M059J (cell line): Measurements from ENCODE around the gene ZDHHC3. TPM values are rescaled to one million over a fixed set of nuclear protein-coding genes. Genes with fewer than 3 reads are reported as not detected.
A peak's percentile ranks its signal among the peaks of the same experiment; 100 is the strongest.

Experiments used
- DNase-seq: peaks from one replicate; pipeline ENCODE4 v3.0.0-alpha.2; 2012; ENCODE audit warnings: low read depth
- total RNA-seq: library from RNA; depleted of rRNA; stranded (reverse); fragments of >200 nt; shearing (Covaris generic); gene quantifications from 2 replicates; pipeline ENCODE4 v1.2.3, GENCODE V29; 2014

The ZDHHC3 gene
- total RNA-seq, 1 experiment from 2014 or later: 56.7 TPM

DNA sequence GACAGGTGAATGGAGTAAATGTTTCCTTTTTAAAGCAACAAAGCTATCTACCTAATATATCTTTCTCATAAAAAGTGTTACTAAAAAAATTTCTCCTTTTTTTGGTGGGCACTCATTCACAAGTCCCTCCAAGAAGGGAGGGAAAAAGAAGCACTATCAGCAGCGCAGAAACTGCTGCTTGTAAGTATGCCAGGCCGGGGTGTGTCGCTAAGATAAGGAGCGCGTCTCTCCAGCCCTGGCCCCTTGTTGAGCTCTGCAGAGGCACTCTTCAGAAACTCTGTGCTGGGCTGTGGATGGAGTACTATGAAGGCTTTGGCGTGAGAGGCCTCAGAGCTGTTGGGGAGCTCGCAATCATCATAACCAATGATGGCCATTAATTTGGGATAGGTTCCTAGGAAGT lies 49.1 kb downstream of the ZDHHC3 start:
- DNase-seq: no peak

DNA sequence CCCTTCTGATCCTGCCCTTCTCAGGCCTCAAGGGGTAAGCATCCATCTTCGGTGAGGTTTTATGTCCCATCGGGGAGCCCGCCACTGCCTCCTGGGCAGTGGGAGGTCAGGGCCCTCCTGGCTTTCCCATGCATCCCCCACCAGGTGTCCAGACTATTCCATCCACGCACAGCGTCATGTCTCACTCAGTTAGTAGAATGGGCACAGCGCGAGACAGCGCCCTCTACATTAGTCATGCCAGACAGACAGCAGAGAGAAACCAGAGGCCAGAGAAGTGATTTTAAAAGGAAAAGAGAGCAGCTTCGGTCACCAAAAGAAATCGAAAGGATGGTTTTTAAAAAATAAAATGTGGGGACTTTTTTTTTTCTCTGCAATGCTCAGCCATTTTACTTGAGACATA lies 49.8 kb downstream of the ZDHHC3 start:
- DNase-seq: no peak

DNA sequence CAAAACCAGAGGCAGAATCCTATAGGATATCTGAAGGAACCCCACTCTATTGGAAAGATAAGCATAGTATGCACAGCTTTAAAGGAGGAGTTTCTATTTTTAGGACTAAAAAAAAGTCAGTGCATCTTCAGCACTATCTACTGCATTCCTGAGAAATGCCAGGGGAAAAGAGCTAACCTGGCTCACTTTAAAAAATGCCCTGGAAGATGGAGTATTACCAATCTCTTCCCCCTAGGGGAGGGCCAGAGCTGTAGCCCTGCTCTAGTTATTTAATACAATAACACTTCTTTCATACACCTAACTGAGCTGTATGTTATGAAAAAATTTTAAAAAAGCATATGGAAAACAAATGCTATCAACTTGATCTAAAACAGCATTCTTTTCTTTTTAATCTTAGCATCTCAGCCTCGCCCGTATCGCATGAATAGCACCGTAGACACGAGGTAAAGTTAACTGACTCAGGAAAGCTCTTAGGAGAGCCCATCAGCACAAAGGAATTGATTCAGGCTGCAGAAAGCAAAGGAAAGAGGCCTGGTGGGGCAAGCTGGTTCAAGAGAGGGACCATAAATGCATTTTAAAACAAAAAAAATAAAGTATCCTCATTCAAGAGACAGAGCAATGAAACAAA lies 51.4 kb downstream of the ZDHHC3 start:
- DNase-seq: no peak

DNA sequence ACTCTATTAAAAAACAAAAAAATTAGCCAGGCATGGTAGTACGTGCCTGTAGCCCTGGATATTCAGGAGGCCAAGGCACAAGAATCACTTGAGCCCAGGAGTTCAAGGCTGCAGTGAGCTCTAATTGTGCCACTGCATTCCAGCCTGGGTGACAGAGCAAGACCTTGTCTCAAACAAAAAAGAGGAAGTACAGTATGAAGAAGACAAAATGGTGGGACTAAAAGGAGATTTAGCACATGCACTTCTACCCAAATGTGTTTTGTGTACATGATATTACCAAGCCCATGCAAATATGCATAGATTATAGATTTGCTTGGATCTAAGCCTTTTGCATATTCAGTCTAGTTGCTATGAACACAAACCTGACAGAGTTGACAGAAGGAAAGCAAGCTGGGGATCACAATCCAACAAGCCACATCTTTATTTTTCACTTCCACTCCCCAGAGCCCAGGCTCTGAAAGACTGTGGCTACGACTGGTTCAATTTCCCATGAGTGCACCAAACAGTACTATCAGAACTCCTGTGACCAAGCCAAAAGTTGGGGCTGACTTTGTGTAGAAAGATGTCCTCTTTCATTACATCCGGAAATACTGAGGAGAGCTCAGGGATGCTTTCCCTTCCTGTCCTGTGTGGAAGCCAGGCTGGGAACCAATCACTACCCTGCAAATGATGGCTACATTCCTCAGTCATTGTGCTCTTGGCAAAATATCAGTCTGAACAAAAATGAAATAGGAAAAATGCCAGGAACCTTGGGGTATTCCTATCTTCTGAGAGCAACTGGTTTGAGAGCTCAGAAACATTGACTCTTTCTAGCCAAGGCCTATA lies 52.1 kb downstream of the ZDHHC3 start:
- DNase-seq: no peak

DNA sequence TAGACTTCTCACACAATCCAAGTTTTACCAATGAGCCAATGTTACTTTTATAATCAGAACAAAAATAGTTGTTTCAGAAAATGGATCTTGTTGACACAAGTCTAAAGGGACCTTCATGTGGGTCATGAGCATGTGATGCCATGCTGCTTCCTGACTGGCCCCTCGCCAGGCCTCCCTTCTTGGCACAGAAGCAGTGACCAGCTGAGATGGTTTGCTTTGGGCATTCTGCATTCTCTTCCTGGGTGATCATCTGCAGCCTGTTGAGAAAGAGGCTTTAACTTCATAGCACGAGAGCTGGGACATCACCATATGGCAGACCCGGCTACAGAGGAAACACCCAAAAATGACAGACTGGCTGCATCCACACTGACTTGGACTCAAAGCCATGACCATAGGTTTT lies 55.9 kb downstream of the ZDHHC3 start:
- DNase-seq: no peak

DNA sequence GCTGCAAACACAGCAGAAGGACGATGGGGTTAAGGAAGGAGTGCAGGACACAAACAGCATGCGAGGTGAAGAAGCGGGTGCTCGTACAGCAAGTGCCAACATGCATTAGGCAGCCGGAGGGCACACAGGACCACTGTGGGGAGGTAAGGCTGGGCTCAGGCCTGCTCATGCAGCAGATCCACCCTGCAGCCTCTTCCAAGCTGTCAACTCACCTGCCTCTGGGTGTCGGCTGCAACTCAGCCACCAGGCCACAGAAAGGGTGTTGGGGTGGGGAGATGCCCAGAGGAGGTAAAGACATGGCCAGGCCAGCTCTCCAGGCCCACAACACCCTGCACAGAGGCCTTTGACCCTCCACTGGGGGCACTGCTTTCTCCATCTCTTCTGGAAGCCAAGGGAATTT lies 57.4 kb downstream of the ZDHHC3 start:
- DNase-seq: no peak

DNA sequence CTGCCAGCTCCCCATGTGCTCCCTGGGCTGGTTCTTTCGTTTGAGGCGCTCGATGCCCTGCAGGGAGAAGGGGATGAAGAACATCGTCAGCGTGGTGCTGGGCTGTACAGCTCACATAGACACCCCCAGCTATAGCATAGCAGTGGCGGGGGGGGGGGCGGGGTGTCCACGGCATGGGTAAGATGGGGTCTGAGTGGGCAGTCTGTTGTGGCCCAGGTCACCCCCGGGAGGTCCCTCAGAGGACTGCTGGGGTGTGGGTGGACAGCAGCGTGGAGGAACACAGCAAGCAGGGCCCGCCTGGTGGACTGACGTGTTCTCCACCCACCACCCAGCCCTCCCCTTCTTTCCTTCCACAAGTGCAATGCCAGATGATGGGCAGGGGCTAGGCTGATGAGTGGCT lies 57.9 kb downstream of the ZDHHC3 start:
- no peak for DNase-seq

DNA sequence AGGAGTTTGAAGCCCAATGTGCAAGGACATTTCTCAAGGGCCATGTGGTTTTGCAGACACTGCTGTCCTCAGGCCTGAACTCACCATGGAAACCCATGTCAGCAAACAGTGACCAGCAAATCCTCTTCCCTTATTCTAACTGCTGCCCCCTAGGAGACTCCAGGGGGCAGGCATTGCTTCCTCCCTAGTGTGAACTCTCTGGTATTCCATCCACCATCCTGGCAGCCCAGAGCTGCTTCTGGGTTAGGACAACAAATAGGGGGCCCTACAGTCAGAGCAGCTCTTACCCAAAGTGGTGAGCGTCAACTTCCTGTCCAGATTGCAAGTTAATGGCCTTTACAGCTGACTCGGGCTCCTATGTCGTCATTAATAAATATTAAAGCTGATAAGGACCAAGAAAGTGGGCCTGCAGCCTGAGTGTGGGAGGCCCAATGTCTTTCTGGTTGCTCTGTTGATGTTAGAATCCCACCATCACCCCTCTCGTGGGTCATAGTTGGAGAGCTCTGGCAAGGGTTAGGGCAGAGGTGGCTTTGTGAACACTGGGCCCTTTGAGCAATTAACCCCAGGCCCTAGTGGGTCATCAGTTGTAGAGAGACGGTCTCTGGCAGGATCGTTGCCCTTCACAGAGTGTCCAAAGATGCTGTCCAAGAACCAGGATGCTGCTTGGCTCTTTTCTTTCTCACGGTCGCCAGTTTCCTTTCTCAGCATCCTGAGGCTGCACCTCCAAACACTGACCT lies 60.1 kb downstream of the ZDHHC3 start:
- peak; percentile 45 for DNase-seq

DNA sequence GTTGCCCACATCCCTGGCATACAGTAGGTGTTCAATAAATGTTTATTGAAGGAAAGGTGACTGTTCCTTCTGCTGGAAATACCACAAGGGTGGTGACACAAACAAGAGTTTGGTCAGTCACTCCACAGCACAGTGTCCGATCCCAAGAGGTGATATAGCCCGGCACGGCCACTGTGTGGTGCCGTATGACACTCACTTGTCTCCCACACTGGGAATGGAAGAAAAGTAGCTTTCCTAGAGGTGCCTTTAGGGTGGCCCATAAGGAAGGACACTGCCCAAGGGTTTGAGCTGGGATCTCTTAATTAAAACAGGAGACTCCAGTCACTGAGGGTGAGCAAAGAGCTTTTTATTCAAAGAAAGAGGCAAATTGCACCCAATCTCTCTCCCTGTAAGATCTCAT lies 61.0 kb downstream of the ZDHHC3 start:
- peak; percentile 37 for DNase-seq

DNA sequence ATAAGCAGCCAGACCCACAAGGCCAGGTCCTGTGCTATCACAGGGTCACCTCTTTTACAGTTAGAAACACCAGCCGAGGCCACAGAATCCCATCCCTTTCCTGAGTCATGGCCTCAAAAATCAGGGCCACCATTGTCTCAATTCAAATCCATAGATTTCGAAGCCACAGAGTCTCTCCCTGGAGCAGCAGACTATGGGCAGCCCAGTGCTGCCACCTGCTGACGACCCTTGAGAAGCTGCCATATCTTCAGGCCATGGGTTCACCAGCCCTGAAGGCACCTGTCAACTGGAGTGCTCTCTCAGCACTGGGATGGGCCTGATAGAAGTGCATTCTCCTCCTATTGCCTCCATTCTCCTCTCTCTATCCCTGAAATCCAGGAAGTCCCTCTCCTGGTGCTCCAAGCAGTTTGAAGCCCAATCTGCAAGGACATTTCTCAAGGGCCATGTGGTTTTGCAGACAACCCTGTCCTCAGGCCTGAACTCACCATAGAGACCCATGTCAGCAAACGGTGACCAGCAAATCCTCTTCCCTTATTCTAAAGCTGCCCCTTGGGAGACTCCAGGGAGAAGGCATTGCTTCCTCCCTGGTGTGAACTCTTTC lies 62.0 kb downstream of the ZDHHC3 start:
- peak; percentile 64 for DNase-seq

DNA sequence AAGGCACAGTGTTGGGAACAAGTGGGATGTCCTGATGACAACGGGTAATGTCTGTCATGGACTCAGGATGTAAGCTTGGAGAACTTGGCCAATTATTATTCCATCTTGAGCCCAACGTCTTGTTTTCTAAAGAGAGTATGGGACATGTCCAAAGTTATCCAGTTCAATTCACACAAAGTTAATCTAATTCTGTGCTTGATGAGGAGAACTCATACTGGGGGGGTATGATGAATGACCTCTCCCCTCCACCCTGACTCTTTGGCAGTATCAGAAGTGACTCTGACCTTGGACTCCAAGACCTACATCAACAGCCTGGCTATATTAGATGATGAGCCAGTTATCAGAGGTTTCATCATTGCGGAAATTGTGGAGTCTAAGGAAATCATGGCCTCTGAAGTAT lies 65.3 kb downstream of the ZDHHC3 start:
- DNase-seq: no peak

DNA sequence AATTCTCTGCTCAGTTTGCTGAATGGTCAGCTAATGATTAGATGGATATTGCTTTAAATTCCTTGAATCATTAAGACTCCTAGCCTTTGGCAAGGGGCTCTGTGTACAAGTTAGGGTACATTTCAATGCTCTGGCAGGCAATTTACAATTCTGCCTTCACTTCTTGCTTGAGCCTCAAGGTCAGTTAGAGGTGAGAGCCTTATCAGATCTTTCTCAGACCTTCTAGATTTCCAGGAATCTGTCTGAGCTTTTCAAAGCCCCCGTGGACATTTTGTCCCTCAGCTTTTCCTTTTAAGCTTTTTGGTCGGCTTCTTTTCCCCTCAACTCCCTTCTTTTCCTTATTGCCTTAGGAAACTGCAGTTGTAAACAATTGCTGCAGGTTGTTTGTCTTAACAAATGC lies 66.9 kb downstream of the ZDHHC3 start:
- DNase-seq: no peak

DNA sequence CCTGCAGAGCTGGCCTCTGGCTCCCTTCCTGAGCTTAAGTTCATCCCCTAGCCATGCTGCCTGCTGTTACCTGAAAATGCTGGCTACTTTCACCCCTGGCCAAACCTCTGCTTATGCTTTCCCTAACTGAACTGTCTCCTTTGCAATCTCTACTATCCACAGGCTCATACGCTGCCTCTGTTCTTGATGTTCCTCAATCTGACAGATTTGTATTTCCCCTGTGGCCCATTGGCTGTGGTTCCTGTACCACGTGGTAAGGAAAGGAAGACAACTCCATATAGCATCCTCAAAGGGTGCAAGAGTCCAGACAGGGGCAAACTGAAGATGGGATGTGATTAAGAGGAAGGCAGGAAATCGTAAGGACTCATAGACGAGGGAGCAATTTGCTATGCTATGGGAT lies 68.4 kb downstream of the ZDHHC3 start:
- DNase-seq: no peak

DNA sequence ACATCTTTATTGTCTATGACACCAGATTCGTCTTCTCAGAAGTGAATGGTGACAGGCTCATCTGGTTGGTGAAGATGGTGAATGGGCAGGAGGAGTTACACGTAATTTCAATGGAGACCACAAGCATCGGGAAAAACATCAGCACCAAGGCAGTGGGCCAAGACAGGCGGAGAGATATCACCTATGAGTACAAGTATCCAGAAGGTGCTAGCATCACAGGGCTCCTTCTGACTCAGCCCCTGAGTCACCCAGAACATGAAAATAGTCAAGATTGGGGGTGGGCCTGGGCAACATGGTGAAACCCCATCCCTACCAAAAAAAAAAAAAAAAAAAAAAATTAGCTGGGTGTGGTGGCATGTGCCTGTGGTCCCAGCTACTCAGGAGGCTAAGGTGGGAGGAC lies 69.0 kb downstream of the ZDHHC3 start:
- DNase-seq: peak; percentile 66

DNA sequence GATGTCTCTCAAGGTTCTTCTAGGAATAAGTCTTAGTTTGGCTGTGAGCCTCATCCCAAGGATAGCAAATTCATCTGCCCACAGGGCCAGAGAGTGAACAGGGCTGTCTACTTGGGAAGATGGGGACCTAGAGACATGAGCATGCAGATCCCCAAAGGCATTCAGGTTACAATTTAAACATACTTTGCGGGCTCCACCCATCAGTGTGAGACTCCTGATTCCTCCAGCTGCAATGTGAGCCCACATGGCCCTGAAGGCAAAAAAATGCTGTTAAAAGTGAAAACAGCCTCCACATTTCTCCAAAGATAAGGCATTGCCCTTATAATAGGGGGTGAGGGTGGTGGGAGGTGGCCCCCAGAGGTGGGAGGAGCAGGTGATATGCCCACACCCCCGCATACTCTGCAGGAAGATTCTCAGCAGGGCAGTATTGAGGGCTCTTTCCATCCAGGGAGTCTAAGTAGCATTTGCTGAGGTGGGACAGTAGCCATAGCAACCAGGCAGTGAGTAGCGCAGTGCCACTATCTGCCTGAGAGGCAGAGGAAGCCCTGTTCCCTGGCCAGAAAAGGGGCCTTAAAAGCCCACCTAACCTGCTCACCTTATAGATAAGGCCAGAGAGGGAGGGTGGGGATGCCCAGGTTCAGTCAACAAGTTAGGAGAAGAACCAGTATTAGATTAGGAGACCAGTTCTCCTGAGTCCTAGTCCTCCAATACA lies 70.4 kb downstream of the ZDHHC3 start:
- no peak for DNase-seq

DNA sequence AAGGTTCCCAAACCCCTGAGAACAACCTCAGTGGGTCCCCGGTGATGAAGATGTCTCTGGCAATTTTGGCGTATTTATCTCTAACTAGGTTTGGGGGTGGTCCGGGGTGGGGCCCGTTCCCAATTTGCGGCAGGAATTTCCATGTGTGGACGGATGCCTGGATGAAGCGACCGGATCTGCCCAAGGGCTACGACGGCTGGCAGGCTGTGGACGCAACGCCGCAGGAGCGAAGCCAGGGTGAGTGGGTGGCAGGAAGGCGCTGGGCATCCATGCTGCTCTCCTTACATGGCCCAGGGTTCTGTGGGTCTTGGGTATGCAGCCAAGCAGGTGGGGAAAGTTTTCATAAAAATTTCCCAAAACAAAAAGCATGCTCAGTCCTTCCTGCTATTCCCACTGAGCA lies 72.2 kb downstream of the ZDHHC3 start:
- no peak for DNase-seq

DNA sequence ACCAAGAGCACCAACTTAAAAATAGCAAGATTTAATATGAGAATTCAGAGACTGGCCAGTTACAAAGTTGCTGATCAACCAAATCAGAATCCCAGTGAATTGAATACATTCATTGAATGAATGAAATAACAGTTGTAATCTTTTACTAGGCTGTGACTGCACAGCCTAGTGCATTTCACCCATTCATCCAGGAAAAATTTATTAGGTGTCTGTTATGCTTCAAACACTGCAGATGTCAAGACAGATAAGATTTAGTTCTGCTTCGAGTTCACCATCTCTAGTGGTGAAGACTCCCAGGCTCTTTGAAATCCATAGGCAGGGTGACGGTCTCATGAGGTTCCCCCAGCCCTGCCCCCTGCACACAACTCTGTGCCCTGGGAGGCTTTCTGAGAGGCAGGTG lies 72.7 kb downstream of the ZDHHC3 start:
- DNase-seq: no peak

DNA sequence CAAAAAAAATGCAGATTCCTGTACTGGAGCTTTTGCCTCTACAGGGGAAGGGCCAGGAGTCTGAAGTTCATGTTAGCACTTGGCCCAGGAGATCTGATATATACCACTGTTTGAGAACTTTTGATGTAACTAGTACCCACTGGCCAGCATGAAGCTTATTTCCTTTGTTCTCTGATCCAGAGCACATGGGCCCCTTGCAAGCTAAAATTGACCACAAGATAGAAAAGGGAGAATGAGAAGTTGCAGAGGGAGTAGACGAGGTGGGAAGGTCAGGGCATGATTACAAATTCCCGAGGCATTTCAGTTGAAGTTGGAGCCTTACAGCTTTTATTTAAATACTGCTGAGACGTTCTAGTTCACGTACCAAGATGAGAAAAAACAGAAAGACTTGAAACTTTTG lies 73.3 kb downstream of the ZDHHC3 start:
- no peak for DNase-seq

DNA sequence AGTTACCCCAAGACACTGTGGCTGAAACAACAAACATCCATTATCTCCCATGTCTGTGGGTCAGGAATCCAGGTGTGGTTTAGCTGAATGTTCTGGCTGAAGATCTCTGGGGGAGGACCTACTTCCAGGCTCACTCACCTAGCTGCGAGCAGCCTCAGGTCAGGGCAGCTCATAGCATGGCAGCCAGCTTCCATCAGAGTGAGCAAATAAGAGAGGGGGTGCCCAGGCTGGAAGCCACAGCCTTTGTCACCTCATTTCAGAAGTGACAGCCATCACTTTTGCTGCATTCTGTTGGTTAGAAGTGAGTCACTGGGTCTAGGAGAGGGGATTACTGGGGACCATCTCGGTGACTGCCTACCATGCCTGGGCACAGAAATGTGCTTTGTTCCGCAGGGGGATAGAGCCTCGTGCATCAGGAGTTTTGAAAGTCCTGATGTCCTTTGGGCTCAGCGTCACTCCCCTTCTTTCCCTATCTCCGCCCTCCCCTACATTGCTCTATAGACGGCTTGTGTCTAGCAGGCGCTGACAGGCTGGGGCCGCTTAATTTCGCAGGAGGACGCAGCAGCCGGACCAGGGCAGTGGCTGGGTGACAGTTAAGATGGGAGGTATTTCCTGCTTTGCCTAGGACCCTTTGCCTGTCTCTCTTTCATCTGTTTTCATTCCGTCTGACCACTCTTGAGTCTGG lies 76.1 kb downstream of the ZDHHC3 start:
- DNase-seq: no peak

DNA sequence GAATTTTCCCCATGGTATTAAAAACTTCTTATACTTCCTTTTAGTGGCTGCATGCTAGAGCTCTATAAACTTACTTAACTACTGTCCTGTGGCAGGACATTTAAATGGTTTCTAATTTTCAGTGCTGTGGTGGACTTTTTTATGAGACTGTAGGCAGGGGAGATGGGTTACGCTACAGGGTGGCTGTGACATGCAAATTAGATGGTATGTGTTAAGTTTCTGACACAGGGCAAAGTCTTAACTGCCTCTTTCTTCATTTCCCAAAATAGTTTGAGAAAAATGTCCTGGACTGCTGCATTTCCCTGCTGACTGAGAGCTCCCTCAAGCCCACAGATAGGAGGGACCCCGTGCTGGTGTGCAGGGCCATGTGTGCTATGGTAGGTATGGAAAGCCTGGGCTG lies 79.5 kb downstream of the ZDHHC3 start:
- no peak for DNase-seq

DNA sequence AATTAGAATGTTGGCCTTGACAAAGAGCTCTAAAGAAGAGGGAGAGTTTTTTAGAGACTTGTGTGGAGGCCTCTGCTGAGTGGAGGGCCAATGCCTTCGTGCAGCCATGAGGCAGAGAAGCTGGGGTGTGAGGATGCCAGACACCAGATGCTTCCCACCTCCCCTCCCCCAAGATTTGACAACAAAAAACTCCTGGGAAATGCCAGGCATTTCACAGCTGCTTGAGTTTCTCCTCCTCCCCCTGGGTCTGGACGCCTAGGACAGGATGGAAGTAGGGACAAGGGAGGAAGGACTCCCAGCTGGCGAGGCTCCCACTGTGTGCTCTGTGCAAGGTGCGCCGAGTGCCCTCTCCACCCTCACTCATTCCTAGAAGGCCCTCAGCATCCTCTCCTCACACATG lies 81.5 kb downstream of the ZDHHC3 start:
- DNase-seq: no peak
